ENCODE measurements around the gene KRTAP5-3.

GRCh38 chr11:1636291-1636950 lies 28.2 kb upstream of the KRTAP5-3 start:
- no peak for TF ChIP-seq CTCF (IDR thresholded peaks at IDR 0.05; ENCODE audit: borderline replicate concordance, extremely low read depth, low read length, poor library complexity, severe bottlenecking)
- no peak for TF ChIP-seq EZH2 (IDR thresholded peaks at IDR 0.05; ENCODE audit: borderline replicate concordance, low read depth, low read length, severe bottlenecking)
